Stimulated activated naive CD4-positive, alpha-beta T cell treated with Interleukin-2 at 50 U/mL for 16 hours (primary cell): ENCODE data around the gene GMPPB.

ENCODE experiments used
- DNase-seq: peaks from one replicate; lab custom pipeline; 2025; lab: John Stamatoyannopoulos, UW

The GMPPB gene

DNA sequence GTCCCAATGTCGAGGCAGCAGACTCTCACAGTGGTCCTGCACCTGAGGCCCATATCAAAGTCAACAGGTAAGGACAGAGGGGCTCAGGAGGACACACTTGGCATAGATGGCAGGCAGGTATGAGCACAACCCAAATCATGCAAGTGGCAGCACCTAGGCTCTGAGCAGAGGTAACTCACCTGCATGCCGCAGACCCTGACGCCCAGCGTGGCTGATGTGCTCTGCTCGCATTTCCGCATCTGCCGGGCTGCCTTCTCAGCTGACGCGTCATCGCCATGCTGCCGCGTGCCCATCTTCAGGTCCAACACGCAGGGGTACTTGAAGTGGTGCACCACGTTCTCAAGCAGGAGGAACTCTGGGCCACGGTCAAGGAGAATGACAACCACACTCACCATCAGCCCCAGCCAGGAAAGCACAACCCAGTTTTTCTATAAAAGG lies 4.2 kb upstream of the GMPPB start:
- no peak for DNase-seq

GRCh38 chr3:49727154-49727923 lies 3.6 kb upstream of the GMPPB start:
- DNase-seq, result no peak

GRCh38 chr3:49725906-49726681 lies 2.3 kb upstream of the GMPPB start:
- no peak for DNase-seq

DNA sequence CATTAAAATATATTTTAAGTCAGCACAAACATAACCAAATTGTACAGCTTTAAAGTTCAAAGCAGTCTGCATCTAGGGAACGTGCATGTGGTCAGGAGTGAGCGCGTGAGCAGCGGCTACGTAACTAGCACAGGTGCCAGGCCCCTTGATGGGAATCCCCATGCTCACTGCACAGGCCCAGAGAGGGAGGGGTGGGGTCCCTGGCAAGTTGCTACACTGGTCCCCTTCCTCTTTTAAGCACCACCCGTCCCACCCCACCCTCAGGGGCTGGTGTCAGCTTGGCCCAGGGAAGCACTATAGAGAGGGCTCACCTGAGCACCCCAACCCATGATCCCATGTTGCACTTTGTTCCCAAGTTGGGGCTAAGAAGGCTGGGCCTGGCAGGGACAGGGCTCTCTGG lies 835 bp upstream of the GMPPB start:
- no peak for DNase-seq

DNA sequence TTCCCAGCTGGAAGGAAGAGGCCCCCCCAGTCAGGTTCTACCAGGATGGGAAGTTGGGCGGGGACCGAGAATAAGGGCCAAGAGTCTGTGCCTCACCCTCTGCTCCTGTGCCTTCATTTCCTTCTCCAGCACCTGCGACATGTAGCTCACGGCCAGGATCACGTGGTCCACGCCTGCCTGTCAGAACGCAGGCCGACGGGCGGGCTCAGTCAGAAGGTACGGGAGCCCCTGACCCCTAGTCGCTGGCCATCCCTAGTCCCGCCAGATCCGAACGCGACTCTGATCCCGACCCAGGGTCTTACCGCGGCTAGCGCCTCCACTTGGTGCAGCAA lies 489 bp downstream of the GMPPB start:
- DNase-seq, result peak; percentile 54

GRCh38 chr3:49722896-49723295 lies 855 bp downstream of the GMPPB start:
- no peak for DNase-seq

DNA sequence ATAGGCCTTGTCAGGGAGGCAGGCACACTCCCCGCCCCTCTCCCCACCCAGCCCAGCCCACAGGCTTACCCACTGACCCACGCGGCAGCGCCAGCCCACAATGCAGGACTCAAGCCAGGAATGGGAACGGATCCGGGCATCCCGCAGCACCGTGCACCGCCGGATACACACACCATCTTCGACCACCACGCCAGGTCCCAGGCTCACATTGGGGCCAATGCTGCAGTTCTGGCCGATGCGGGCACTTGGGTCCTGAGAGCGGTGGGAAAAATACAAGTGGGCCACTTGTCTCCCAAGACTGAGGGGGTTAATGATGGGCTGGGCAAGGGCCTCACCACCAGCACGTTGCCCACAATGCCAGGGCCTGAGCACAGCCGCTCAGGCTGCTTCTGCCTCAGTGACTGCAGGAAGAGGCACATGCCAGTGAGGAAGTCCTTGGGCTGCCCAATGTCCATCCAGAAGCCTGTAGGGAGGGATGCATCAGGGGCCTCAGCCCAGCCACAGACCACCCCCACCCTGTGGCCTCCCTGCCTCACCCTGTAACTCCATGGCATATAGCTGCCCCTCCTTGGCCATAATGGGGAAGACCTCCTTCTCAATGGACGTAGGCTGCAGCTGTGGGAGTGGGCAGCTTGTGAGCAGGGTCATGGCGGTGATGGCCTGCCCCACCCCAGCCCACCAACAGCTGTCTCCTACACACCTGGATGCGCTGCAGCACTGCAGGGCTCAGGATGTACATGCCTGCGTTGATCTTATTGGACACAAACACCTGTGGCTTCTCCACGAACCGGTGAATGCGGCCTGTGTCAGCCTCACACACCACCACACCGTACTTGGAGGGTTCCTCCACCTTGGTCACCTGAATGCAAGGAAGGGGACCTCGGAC lies 1.6 kb downstream of the GMPPB start:
- DNase-seq, result no peak

DNA sequence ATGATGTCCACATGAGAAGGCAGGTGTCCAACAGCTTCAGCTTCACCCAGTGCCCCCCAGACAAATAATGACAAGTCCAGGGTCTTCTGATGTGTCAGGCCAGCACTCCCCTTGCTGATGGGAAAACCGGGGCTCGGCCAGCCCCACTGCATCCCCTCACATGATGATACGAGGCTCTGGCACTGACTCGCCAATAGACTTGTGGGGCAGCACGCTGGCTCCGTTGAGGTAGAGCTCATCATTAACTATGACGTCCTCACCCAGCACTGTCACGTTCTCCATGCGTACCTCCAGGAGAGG lies 2.2 kb downstream of the GMPPB start:
- no peak for DNase-seq

GRCh38 chr3:49720855-49721595 lies 2.7 kb downstream of the GMPPB start:
- DNase-seq, result no peak

- DNase-seq, result peak; percentile 88
Measured at GRCh38 chr3:49719214-49719884, 4.4 kb downstream of the GMPPB start, which contains the start of gene AMIGO3. TSS of gene AMIGO3 (minus strand) at chr3:49719684. CDS start at chr3:49719465, 219 bp downstream.

- DNase-seq, result no peak
Measured at GRCh38 chr3:49718858-49719213, 4.9 kb downstream of the GMPPB start.

- DNase-seq, result no peak
Measured at GRCh38 chr3:49717959-49718857, 5.5 kb downstream of the GMPPB start.

DNA sequence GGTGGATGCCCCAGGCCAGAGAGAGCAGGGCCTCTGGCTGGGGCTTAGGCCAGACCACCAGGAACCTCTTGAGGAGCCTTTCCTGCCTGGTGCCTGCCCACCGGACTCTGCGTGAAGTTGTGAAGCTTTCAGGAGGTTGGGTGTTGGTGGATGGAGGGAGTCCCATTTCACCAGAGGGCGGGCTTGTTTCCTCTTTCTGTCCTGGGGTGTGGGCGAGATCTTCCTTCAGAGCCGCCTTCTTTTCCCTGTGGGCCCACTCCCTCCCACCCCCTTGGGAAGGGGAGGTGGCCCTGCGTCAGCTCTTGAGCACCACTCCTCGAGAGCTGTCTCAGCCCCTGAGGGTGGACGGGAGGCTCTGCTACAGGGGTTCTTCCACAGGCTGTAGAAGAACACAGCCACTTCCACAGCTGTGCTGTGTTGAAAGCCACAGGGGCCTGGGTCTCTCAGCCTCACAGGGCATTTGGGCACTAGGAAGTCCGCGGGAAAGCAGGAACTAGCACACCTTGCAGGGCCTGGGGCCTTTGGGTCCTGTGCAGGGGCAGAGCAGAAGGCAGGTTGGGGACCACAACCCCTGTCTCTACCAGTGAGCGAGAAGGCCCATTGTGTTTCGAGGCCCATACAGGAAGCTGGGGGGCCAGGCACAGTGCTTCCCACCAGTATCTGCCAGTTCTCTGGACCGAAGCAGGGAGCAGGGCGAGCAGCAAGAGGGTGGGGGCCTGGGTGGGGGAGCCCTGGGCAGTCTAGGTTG lies 6.4 kb downstream of the GMPPB start:
- no peak for DNase-seq

- DNase-seq, result no peak
Measured at GRCh38 chr3:49716691-49717210, 7.0 kb downstream of the GMPPB start.

- no peak for DNase-seq
Measured at GRCh38 chr3:49716169-49716568, 7.6 kb downstream of the GMPPB start.

GRCh38 chr3:49715611-49716121 lies 8.1 kb downstream of the GMPPB start:
- no peak for DNase-seq

- DNase-seq, result no peak
Measured at GRCh38 chr3:49714728-49715550, 8.8 kb downstream of the GMPPB start.
